ENCODE measurements around the gene COBL.

DNA sequence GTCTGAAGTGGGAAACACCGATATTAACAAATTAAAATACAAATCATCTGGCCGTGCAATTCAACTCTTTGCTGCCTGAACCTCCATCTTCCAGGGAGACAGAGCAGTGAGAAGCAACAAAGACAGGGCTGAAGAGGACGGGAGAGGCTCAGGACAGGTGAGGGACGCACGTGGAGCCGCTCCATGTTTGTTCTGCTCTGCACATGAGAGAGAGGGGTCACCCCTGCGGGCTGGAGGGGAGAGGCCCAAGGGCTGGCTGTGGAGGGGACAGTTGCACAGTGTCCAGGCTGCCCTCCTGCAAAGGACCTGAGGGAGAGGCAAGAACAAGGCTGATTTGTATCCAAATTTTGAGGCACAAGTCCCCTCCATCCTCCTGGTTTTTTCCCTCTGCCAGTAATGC, 41.7 kb downstream of the COBL start:
- TF ChIP-seq, protein P1, sequence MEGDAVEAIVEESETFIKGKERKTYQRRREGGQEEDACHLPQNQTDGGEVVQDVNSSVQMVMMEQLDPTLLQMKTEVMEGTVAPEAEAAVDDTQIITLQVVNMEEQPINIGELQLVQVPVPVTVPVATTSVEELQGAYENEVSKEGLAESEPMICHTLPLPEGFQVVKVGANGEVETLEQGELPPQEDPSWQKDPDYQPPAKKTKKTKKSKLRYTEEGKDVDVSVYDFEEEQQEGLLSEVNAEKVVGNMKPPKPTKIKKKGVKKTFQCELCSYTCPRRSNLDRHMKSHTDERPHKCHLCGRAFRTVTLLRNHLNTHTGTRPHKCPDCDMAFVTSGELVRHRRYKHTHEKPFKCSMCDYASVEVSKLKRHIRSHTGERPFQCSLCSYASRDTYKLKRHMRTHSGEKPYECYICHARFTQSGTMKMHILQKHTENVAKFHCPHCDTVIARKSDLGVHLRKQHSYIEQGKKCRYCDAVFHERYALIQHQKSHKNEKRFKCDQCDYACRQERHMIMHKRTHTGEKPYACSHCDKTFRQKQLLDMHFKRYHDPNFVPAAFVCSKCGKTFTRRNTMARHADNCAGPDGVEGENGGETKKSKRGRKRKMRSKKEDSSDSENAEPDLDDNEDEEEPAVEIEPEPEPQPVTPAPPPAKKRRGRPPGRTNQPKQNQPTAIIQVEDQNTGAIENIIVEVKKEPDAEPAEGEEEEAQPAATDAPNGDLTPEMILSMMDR (IDR thresholded peaks at IDR 0.05) = no peak
- TF ChIP-seq POLR2A (IDR thresholded peaks at IDR 0.05) = no peak

Measured in adrenal gland (tissue), 5 donors.